Measurements from ENCODE around the gene MGAT2. TPM values are rescaled to one million over a fixed set of nuclear protein-coding genes. Genes with fewer than 3 reads are reported as not detected.
"Not testable (repeated sequence)": the region's sequence is repeated elsewhere in the genome, so short reads cannot be mapped to it uniquely, and the experiment has no call there.

MGAT2 gene
- total RNA-seq, 2 donors from 2014 or later: 21.4 to 23.5 TPM

DNA sequence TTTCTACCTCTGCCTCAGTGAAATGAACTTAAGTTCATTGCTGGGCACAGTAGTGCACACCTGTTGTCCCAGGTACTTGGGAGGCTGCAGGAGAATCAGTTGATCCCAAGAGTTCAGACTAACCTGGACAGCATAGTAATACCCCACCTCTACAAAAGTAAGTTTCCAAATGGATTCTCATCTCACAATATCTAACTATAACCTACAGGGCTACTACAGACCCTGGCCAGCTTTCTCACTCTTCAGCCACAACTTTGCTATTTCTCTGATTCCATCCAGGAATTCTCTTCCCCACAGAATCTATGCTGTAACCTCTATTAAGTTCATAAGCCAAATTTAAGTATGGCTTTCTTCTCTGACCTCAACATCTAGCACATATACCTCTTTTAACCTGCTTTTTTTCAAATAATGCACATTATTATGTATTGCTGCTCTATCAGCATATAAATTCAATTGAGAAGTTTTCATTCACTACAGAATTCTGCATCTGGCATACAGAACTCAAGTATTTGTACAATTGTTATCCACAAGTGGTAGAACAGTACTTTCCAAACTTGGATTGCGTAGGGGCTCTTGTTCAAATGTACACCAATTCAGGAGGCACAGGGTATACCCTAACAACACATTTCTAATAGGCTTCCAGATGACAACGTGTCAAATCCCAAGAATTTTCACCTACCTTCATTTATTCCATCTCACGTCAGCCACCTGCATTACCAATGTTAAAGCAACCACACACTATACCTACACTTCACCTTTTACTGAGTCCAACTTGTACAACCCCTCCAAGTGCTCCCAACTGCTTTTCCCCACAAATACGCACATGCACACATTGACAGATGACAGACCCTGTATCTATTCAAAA lies 38.3 kb upstream of the MGAT2 start:
- H3K36me3 ChIP-seq (ENCODE audit: control insufficient read depth, insufficient read depth, low read length): peaks cover 45% of the 10 kb centered on the region
- H3K9me3 ChIP-seq (ENCODE audit: control insufficient read depth, low read length): no peaks in the 10 kb centered on the region
- DNase-seq: no peak
- TF ChIP-seq, protein P1, sequence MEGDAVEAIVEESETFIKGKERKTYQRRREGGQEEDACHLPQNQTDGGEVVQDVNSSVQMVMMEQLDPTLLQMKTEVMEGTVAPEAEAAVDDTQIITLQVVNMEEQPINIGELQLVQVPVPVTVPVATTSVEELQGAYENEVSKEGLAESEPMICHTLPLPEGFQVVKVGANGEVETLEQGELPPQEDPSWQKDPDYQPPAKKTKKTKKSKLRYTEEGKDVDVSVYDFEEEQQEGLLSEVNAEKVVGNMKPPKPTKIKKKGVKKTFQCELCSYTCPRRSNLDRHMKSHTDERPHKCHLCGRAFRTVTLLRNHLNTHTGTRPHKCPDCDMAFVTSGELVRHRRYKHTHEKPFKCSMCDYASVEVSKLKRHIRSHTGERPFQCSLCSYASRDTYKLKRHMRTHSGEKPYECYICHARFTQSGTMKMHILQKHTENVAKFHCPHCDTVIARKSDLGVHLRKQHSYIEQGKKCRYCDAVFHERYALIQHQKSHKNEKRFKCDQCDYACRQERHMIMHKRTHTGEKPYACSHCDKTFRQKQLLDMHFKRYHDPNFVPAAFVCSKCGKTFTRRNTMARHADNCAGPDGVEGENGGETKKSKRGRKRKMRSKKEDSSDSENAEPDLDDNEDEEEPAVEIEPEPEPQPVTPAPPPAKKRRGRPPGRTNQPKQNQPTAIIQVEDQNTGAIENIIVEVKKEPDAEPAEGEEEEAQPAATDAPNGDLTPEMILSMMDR (conservative IDR thresholded peaks at IDR 0.05): no peak
- H3K4me1 Mint-ChIP-seq: peaks cover 22% of the 10 kb centered on the region
- H3K4me3 Mint-ChIP-seq: no peak overlapping the region
- H3K36me3 Mint-ChIP-seq (ENCODE audit: low read depth): peaks cover 54% of the 10 kb centered on the region
- no peak overlapping the region for H3K9ac ChIP-seq (ENCODE audit: extremely low read depth, low read length, poor library complexity, severe bottlenecking)
- no peaks in the 10 kb centered on the region for H3K27me3 ChIP-seq (ENCODE audit: control insufficient read depth, insufficient read depth, low read length, poor library complexity, severe bottlenecking)
- H3K27me3 Mint-ChIP-seq (ENCODE audit: insufficient read depth): no peaks in the 10 kb centered on the region
- no peaks in the 10 kb centered on the region for H3K4me1 ChIP-seq (ENCODE audit: control insufficient read depth, insufficient read depth, low read length)
- 95% methylated on average over 2 to 4 of the region's 4 CpGs for WGBS, 2 experiments (ENCODE audit: insufficient coverage in 1 of 2, insufficient read length in 1 of 2)
- H3K27ac Mint-ChIP-seq: peak overlapping the region; percentile 87
- H3K27ac ChIP-seq (ENCODE audit: low read depth, low read length): no peak overlapping the region
- no peaks in the 10 kb centered on the region for H3K9me3 Mint-ChIP-seq
- H3K4me3 ChIP-seq (ENCODE audit: low read length): peak overlapping the region; percentile 0

DNA sequence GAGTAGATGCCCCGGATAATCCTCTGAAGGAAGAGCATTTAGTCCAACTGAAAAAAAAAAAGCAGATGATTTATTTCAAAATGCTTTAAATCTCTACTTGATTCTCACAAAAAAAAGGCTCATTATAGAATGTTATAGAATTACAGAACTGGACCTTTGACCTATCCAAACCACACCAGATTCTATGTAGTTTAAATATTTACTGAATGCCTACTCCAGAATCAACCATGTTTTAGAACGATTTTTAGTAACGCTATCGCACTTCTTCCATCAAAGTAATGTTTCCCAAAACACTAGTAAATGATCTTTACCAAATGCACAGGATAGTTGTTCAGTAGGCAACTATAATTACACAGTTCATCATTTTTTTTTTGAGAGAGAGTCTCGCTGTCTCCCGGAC lies 37.0 kb upstream of the MGAT2 start:
- H3K4me3 Mint-ChIP-seq: peak overlapping the region; percentile 100
- TF ChIP-seq, protein P1 (conservative IDR thresholded peaks at IDR 0.05): no peak
- peak overlapping the region; percentile 81 for H3K9ac ChIP-seq (ENCODE audit: extremely low read depth, low read length, poor library complexity, severe bottlenecking)
- H3K36me3 ChIP-seq (ENCODE audit: control insufficient read depth, insufficient read depth, low read length): peaks cover 37% of the 10 kb centered on the region
- H3K4me1 ChIP-seq (ENCODE audit: control insufficient read depth, insufficient read depth, low read length): no peaks in the 10 kb centered on the region
- peak overlapping the region; percentile 91 for H3K4me3 ChIP-seq (ENCODE audit: low read length)
- DNase-seq: no peak
- peaks cover 22% of the 10 kb centered on the region for H3K4me1 Mint-ChIP-seq
- H3K36me3 Mint-ChIP-seq (ENCODE audit: low read depth): peaks cover 46% of the 10 kb centered on the region
- H3K27ac Mint-ChIP-seq: peak overlapping the region; percentile 100
- 86 to 97% methylated on average over 2 to 6 of the region's 6 CpGs for WGBS, 2 experiments (ENCODE audit: insufficient coverage in 1 of 2, insufficient read length in 1 of 2)
- H3K27me3 ChIP-seq (ENCODE audit: control insufficient read depth, insufficient read depth, low read length, poor library complexity, severe bottlenecking): no peaks in the 10 kb centered on the region
- H3K27ac ChIP-seq (ENCODE audit: low read depth, low read length): no peak overlapping the region
- no peaks in the 10 kb centered on the region for H3K9me3 ChIP-seq (ENCODE audit: control insufficient read depth, low read length)
- no peaks in the 10 kb centered on the region for H3K9me3 Mint-ChIP-seq
- no peaks in the 10 kb centered on the region for H3K27me3 Mint-ChIP-seq (ENCODE audit: insufficient read depth)

DNA sequence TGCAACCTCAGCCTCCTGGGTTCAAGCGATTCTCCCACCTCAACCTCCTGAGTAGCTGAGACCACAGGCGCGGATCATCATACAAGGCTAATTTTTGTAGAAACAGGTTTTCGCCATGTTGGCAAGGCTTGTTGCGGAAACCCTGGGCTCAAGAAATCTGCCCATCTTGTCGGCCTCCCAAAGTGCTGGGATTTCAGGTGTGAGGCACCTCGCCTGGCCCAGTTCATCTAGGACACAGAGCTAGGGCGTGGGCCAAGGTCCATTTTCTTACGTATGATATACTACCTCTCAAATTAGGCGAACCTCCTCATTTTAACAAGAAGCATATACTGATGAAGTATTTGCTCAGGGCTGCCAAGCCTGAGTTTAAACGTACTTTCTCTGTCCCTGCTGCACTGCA lies 36.5 kb upstream of the MGAT2 start:
- 89 to 97% methylated on average over 11 of the region's 11 CpGs for WGBS, 2 experiments (ENCODE audit: insufficient coverage in 1 of 2, insufficient read length in 1 of 2)
- Mint-ChIP-seq H3K36me3 (ENCODE audit: low read depth) (peaks cover 46% of the 10 kb centered on the region), H3K9me3 (no peaks in the 10 kb centered on the region), H3K27ac (peak overlapping the region; percentile 100), H3K4me3 (peak overlapping the region; percentile 100), H3K4me1 (peaks cover 22% of the 10 kb centered on the region), H3K27me3 (ENCODE audit: insufficient read depth) (no peaks in the 10 kb centered on the region)
- Histone ChIP-seq H3K4me3 (ENCODE audit: low read length) (peak overlapping the region; percentile 91), H3K9ac (ENCODE audit: extremely low read depth, low read length, poor library complexity, severe bottlenecking) (peak overlapping the region; percentile 81), H3K36me3 (ENCODE audit: control insufficient read depth, insufficient read depth, low read length) (peaks cover 37% of the 10 kb centered on the region), H3K27me3 (ENCODE audit: control insufficient read depth, insufficient read depth, low read length, poor library complexity, severe bottlenecking) (no peaks in the 10 kb centered on the region), H3K27ac (ENCODE audit: low read depth, low read length) (no peak overlapping the region), H3K9me3 (ENCODE audit: control insufficient read depth, low read length) (no peaks in the 10 kb centered on the region), H3K4me1 (ENCODE audit: control insufficient read depth, insufficient read depth, low read length) (no peaks in the 10 kb centered on the region)
- TF ChIP-seq, protein P1 (conservative IDR thresholded peaks at IDR 0.05): no peak
- no peak for DNase-seq

DNA sequence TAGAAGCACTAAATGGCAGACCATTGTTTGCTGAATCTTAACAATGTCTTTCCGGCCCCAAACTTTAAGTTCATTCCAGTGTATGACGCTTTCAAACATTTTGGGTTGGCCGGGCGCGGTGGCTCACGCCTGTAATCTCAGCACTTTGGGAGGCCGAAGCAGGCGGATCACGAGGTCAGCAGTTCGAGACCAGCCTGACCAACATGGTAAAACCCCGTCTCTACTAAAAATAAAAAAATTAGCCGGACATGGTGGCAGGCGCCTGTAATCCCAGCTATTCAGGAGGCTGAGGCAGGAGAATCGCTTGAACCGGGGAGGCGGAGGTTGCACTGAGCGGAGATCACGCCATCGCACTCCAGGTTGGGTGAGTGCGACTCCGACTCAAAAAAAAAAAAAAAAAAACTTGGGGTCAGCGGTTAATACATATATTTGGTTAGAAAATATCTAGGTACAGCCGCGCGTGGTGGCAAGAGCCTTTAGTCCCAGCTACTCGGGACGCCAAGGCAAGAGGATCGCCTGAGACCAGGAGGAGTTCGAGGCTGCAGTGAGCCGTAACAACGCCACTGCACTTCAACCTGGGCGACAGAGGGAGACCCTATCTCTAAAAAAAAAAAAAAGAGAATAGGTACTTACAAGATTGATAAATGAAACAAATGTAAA lies 35.5 kb upstream of the MGAT2 start:
- not testable (repeated sequence) for H3K27me3 Mint-ChIP-seq (ENCODE audit: insufficient read depth); H3K27ac ChIP-seq (ENCODE audit: low read depth, low read length); H3K27me3 ChIP-seq (ENCODE audit: control insufficient read depth, insufficient read depth, low read length, poor library complexity, severe bottlenecking); H3K9me3 Mint-ChIP-seq; H3K4me1 ChIP-seq (ENCODE audit: control insufficient read depth, insufficient read depth, low read length); DNase-seq; H3K9me3 ChIP-seq (ENCODE audit: control insufficient read depth, low read length)
- H3K36me3 Mint-ChIP-seq (ENCODE audit: low read depth): peaks cover 46% of the 10 kb centered on the region
- H3K4me1 Mint-ChIP-seq: peaks cover 22% of the 10 kb centered on the region
- H3K27ac Mint-ChIP-seq: peak overlapping the region; percentile 100
- H3K4me3 Mint-ChIP-seq: peak overlapping the region; percentile 100
- Histone ChIP-seq H3K36me3 (ENCODE audit: control insufficient read depth, insufficient read depth, low read length) (peaks cover 32% of the 10 kb centered on the region), H3K4me3 (ENCODE audit: low read length) (peak overlapping the region; percentile 91), H3K9ac (ENCODE audit: extremely low read depth, low read length, poor library complexity, severe bottlenecking) (peak overlapping the region; percentile 81)
- 4 to 8% methylated on average over 16 to 29 of the region's 32 CpGs for WGBS, 2 experiments (ENCODE audit: insufficient coverage in 1 of 2, insufficient read length in 1 of 2)

Data from endodermal cell (in vitro differentiated cells).